ENCODE data around the gene TCOF1. TPM values are rescaled to one million over a fixed set of nuclear protein-coding genes. Genes with fewer than 3 reads are reported as not detected.

Gene TCOF1
- total RNA-seq, 1 donor from 2014 or later, result 32.5 TPM

DNA sequence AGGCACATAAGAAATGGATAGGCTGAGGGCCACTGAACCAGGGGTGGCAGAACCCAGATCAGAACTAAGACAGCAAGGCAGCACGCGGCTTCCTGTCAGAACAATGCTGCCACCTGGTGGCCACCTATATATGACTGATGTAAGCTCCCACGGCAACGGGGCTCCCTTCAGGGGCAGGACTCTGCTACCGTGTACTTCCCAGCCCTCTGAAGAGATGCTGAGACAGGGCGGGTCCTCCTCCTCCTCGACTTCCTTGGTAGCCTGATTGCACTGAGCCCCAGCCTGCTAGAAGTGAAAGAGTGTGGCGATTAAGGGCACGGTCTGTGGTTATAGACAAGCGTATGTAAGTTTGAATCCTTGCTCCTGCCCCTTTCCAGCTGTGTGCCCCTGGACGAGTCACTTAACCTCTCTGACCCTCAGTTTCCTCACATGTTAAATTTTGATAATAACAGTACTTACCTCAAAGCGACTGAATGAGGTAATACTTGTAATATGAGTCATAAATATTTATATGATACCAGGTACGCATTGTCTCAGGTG is 78.7 kb downstream of the TCOF1 start:
- H3K9me3 Mint-ChIP-seq (ENCODE audit: unreplicated experiment), result no peaks in the 10 kb centered on the region
- TF ChIP-seq, protein P1, sequence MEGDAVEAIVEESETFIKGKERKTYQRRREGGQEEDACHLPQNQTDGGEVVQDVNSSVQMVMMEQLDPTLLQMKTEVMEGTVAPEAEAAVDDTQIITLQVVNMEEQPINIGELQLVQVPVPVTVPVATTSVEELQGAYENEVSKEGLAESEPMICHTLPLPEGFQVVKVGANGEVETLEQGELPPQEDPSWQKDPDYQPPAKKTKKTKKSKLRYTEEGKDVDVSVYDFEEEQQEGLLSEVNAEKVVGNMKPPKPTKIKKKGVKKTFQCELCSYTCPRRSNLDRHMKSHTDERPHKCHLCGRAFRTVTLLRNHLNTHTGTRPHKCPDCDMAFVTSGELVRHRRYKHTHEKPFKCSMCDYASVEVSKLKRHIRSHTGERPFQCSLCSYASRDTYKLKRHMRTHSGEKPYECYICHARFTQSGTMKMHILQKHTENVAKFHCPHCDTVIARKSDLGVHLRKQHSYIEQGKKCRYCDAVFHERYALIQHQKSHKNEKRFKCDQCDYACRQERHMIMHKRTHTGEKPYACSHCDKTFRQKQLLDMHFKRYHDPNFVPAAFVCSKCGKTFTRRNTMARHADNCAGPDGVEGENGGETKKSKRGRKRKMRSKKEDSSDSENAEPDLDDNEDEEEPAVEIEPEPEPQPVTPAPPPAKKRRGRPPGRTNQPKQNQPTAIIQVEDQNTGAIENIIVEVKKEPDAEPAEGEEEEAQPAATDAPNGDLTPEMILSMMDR (IDR thresholded peaks at IDR 0.05), result peak; percentile 94
- peaks cover 5% of the 10 kb centered on the region for H3K4me1 Mint-ChIP-seq (ENCODE audit: unreplicated experiment)
- H3K27ac Mint-ChIP-seq (ENCODE audit: unreplicated experiment), result no peak overlapping the region
- H3K4me3 Mint-ChIP-seq (ENCODE audit: unreplicated experiment), result no peak overlapping the region
- no peaks in the 10 kb centered on the region for H3K36me3 Mint-ChIP-seq (ENCODE audit: unreplicated experiment)
- no peaks in the 10 kb centered on the region for H3K27me3 Mint-ChIP-seq (ENCODE audit: unreplicated experiment)
- peak; percentile 94 for DNase-seq (ENCODE audit: extremely low spot score, unreplicated experiment)

DNA sequence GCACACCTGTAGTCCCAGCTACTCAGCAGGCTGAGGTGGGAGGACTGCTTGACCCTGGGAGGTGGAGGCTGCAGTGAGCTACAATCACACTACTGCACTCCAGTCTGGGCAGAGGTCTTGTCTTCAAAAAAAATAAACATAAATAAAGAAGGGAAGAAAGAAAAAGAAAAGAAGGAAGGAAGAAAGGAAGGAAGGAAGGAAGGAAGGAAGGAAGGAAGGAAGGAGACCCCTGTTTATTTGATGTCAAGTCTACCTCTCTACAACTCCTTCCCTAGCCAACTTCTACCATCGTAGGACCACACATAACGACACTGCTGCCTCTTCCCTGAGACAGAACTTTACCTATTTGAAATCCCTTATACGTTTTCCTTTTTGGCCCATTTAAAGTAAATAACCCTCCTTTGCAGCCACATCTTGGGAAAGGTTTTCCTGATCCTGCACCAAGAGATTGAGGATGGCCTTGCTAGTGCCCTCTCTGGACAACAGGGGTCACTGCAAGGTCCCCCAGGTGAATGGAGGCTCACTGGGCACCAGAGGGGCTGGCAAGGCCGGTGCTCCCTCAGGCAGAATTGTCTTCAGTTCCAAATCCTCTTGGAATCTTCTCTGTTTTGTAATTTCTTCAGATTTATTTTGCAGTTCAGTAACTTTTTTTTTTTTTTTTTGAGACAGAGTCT is 81.5 kb downstream of the TCOF1 start:
- Mint-ChIP-seq H3K27ac (ENCODE audit: unreplicated experiment) (no peak overlapping the region), H3K9me3 (ENCODE audit: unreplicated experiment) (no peaks in the 10 kb centered on the region)

DNA sequence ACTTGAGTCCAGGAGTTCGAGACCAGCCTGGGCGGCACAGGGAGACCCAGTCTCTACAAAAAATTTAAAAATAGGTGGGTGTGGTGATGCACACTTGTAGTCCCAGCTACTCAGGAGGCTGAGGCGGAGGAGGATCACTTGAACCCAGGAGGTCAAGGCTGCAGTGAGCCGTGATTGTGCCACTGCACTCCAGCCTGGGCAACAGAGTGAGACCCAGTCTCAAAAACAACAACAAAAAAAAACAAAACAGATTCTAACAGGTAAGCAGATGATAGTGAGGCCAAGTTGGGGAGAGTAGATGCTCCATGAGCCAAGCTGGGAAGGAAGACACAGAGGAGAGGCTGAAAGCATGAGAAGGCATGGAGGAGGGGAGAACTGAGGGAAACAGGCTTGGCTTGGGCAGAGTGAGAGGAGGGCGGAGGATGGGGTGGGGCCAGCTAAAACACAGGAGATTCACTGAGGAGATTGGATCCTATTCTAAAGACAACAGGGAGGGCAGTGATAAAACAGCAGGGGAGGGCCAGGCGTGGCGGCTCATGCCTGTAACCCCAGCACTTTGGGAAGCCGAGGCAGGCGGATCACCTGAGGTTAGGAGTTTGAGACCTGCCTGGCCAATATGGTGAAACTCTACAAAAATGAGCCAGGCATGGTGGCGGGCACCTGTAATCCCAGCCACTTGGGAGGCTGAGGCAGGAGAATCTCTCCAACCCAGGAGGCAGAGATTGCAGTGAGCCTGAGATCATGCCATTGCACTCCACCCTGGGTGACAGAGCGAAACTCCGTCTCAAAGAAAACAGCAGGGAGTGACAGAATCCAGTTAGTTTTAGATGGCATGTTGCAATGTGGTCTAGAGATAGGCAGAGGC is 83.7 kb downstream of the TCOF1 start:
- no peak overlapping the region for H3K27ac Mint-ChIP-seq (ENCODE audit: unreplicated experiment)
- DNase-seq (ENCODE audit: extremely low spot score, unreplicated experiment), result no peak
- peaks cover 1% of the 10 kb centered on the region for H3K4me1 Mint-ChIP-seq (ENCODE audit: unreplicated experiment)
- H3K4me3 Mint-ChIP-seq (ENCODE audit: unreplicated experiment), result no peak overlapping the region
- H3K36me3 Mint-ChIP-seq (ENCODE audit: unreplicated experiment), result peaks cover 25% of the 10 kb centered on the region
- no peaks in the 10 kb centered on the region for H3K27me3 Mint-ChIP-seq (ENCODE audit: unreplicated experiment)
- TF ChIP-seq, protein P1 (IDR thresholded peaks at IDR 0.05), result no peak
- H3K9me3 Mint-ChIP-seq (ENCODE audit: unreplicated experiment), result no peaks in the 10 kb centered on the region

More for the DNA sequence above, 81.5 kb downstream of the TCOF1 start:
- no peak overlapping the region for H3K4me3 Mint-ChIP-seq (ENCODE audit: unreplicated experiment)
- TF ChIP-seq, protein P1 (IDR thresholded peaks at IDR 0.05), result peak; percentile 46
- peaks cover 12% of the 10 kb centered on the region for H3K36me3 Mint-ChIP-seq (ENCODE audit: unreplicated experiment)
- H3K27me3 Mint-ChIP-seq (ENCODE audit: unreplicated experiment), result no peaks in the 10 kb centered on the region
- peaks cover 5% of the 10 kb centered on the region for H3K4me1 Mint-ChIP-seq (ENCODE audit: unreplicated experiment)
- DNase-seq (ENCODE audit: extremely low spot score, unreplicated experiment), result no peak

DNA sequence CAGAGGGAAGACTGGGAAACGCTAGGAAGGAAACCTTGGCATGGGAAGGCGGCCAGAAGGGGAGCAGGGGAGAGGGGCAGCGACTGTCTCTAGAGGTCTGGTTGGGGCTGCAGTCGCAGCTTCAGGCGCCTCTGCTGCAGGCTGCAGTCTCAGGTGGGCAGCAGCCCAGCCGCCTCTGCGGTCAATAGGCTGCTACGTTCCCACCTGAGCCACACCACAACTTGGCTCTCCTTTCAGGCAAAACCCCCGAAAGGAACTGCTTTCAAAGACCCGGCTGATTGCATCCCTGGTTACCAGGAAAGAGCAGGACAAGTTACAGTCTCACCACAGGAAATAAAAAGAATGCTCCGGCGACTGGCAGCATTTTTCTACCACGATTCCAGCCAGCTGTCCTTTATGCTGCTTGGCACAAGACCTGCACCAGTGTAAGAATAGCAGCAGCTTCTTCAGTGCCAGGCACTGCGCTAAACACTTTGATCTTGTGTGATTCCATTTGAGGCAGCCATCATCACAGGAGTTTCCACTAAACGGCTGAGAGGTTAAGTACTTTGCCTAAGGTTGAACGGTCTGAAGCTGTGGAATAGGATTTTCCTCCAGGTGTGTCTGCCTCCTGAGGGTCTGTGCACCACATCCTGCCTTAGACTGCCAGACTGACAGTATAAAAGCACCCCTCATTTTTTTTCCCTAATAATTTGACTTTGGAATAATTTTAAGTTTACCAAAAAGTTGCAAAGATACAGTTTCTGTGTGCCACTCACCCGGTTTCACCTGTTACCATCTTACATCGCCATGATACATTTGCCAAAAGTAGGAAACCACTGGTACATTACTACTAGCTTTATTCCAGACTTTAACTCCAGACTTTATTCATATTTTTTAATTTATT is 84.6 kb downstream of the TCOF1 start:
- H3K4me1 Mint-ChIP-seq (ENCODE audit: unreplicated experiment), result no peaks in the 10 kb centered on the region
- H3K27me3 Mint-ChIP-seq (ENCODE audit: unreplicated experiment), result no peaks in the 10 kb centered on the region
- no peaks in the 10 kb centered on the region for H3K9me3 Mint-ChIP-seq (ENCODE audit: unreplicated experiment)
- TF ChIP-seq, protein P1 (IDR thresholded peaks at IDR 0.05), result no peak
- H3K36me3 Mint-ChIP-seq (ENCODE audit: unreplicated experiment), result peaks cover 34% of the 10 kb centered on the region
- no peak for DNase-seq (ENCODE audit: extremely low spot score, unreplicated experiment)
- no peak overlapping the region for H3K4me3 Mint-ChIP-seq (ENCODE audit: unreplicated experiment)
- no peak overlapping the region for H3K27ac Mint-ChIP-seq (ENCODE audit: unreplicated experiment)
